ENCODE results near the gene THAP2. TPM values are rescaled to one million over a fixed set of nuclear protein-coding genes. Genes with fewer than 3 reads are reported as not detected.

The THAP2 gene
- total and polyA plus RNA-seq, 2 experiments from 2014 or later: 4.7 to 16.5 TPM

DNA sequence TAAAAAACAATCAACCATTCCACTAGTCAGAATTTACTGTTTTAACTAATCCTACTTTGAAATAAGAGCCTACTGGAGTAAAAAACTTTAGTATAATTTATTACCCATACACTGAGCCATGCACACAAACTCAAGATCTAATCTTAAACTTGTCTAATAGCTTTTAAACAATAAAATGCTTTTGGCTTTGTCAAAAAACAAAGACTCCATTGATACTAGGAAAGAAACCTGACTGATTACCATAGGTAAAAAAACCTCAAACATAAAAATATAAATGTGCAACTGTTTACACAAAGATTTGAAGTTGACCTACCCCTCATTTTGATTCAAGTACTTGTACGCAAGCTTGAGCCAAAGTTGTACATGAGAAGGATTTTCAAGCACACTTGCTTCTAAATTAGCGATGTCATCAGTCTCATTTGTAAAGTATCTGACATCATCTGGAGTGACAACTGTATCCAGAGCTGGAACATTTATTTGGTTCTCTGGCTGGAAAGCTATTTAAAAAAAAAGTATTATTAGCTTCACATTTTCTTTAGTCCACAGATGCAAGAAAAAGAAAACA lies 36.6 kb upstream of the THAP2 start:
- H3K9me2 ChIP-seq (ENCODE audit: insufficient read depth): no peaks in the 10 kb centered on the region
- TF ChIP-seq NANOG (IDR thresholded peaks at IDR 0.05; ENCODE audit: borderline replicate concordance) (no peak), STAT1 (IDR thresholded peaks at IDR 0.05; ENCODE audit: unreplicated experiment) (no peak)
- peaks cover 57% of the 10 kb centered on the region for H3K36me3 ChIP-seq (ENCODE audit: insufficient read depth)
- no peak overlapping the region for H3K4me2 ChIP-seq
- H3K27me3 ChIP-seq (ENCODE audit: insufficient read depth): no peaks in the 10 kb centered on the region
- no peaks in the 10 kb centered on the region for H3K4me1 Mint-ChIP-seq
- no peaks in the 10 kb centered on the region for H3F3A ChIP-seq (replicated peaks; ENCODE audit: low read depth)
- H2AFZ ChIP-seq: no peak overlapping the region
- H3K79me2 ChIP-seq (replicated peaks; ENCODE audit: insufficient read depth): no peaks in the 10 kb centered on the region
- no peak overlapping the region for H3K27ac ChIP-seq (ENCODE audit: low read depth)
- H3K4me3 ChIP-seq: no peak overlapping the region
- H3K4me3 Mint-ChIP-seq: no peak overlapping the region
- DNase-seq (ENCODE audit: low spot score) (no peak), ATAC-seq (no peak)
- no peaks in the 10 kb centered on the region for H3K4me1 ChIP-seq (ENCODE audit: insufficient read depth)
- H4K20me1 ChIP-seq (replicated peaks; ENCODE audit: insufficient read depth): no peaks in the 10 kb centered on the region
- H3K27me3 Mint-ChIP-seq (ENCODE audit: insufficient read depth, low read depth, poor library complexity): no peaks in the 10 kb centered on the region
- H3K36me3 Mint-ChIP-seq (ENCODE audit: low read depth): peaks cover 71% of the 10 kb centered on the region; the same call in 2 of the 3 replicates
- H3K27ac Mint-ChIP-seq: no peak overlapping the region
- no peaks in the 10 kb centered on the region for H3K9me3 Mint-ChIP-seq

DNA sequence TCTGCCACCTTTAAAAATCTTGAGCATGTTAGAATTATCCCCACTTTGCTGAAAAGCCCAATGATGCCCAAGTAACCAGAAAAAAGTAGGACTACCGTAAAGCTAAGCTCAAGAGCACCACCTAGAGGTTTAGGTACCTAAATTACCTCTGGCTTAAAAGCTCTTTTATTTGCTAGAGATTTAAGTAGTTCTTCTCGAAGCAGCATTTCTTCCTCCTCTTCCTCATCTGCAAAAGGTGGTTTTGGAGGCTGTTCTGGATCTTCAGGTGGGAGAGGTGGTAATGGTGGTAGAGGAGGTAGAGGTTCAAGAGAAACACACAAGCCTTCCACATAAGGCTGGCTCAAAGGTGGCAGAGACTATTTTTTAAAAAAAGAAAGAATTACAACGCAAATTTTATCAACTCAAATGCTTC lies 27.4 kb upstream of the THAP2 start:
- Histone ChIP-seq H3K27ac (ENCODE audit: low read depth) (0 out of 2 replicates have a peak overlapping the region, but pooled peaks have one; percentile 22), H3K79me2 (replicated peaks; ENCODE audit: insufficient read depth) (no peaks in the 10 kb centered on the region), H4K20me1 (replicated peaks; ENCODE audit: insufficient read depth) (no peaks in the 10 kb centered on the region), H3K36me3 (ENCODE audit: insufficient read depth) (peaks cover 54% of the 10 kb centered on the region; the same call in 1 of the 2 replicates), H3F3A (replicated peaks; ENCODE audit: low read depth) (no peaks in the 10 kb centered on the region), H2AFZ (no peak overlapping the region), H3K4me3 (no peak overlapping the region), H3K27me3 (ENCODE audit: insufficient read depth) (no peaks in the 10 kb centered on the region), H3K4me1 (ENCODE audit: insufficient read depth) (no peaks in the 10 kb centered on the region), H3K9me2 (ENCODE audit: insufficient read depth) (no peaks in the 10 kb centered on the region), H3K4me2 (no peak overlapping the region)
- ATAC-seq (peak; percentile 48; the same call in 2 of the 3 replicates), DNase-seq (ENCODE audit: low spot score) (peak; percentile 93)
- Mint-ChIP-seq H3K27ac (peak overlapping the region; percentile 54; the same call in 1 of the 2 replicates), H3K27me3 (ENCODE audit: insufficient read depth, low read depth, poor library complexity) (no peaks in the 10 kb centered on the region), H3K36me3 (ENCODE audit: low read depth) (peaks cover 66% of the 10 kb centered on the region), H3K9me3 (no peaks in the 10 kb centered on the region), H3K4me1 (no peaks in the 10 kb centered on the region), H3K4me3 (no peak overlapping the region)
- TF ChIP-seq, protein P1, sequence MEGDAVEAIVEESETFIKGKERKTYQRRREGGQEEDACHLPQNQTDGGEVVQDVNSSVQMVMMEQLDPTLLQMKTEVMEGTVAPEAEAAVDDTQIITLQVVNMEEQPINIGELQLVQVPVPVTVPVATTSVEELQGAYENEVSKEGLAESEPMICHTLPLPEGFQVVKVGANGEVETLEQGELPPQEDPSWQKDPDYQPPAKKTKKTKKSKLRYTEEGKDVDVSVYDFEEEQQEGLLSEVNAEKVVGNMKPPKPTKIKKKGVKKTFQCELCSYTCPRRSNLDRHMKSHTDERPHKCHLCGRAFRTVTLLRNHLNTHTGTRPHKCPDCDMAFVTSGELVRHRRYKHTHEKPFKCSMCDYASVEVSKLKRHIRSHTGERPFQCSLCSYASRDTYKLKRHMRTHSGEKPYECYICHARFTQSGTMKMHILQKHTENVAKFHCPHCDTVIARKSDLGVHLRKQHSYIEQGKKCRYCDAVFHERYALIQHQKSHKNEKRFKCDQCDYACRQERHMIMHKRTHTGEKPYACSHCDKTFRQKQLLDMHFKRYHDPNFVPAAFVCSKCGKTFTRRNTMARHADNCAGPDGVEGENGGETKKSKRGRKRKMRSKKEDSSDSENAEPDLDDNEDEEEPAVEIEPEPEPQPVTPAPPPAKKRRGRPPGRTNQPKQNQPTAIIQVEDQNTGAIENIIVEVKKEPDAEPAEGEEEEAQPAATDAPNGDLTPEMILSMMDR (conservative IDR thresholded peaks at IDR 0.05; ENCODE audit: low read depth in 2 of 2): peak; percentile 74 to 92
- TF ChIP-seq EZH2phosphoT487 (IDR thresholded peaks at IDR 0.05; ENCODE audit: unreplicated experiment): no peak

GRCh38 chr12:71638499-71638898 lies 25.6 kb upstream of the THAP2 start:
- H3K27ac Mint-ChIP-seq: no peak overlapping the region
- Histone ChIP-seq H3K4me2 (no peak overlapping the region), H3K79me2 (replicated peaks; ENCODE audit: insufficient read depth) (no peaks in the 10 kb centered on the region), H4K20me1 (replicated peaks; ENCODE audit: insufficient read depth) (no peaks in the 10 kb centered on the region), H3K27me3 (ENCODE audit: insufficient read depth) (no peaks in the 10 kb centered on the region), H3F3A (replicated peaks; ENCODE audit: low read depth) (no peaks in the 10 kb centered on the region), H3K27ac (ENCODE audit: low read depth) (no peak overlapping the region), H3K36me3 (ENCODE audit: insufficient read depth) (peaks cover 49% of the 10 kb centered on the region), H3K4me3 (no peak overlapping the region), H3K4me1 (ENCODE audit: insufficient read depth) (no peaks in the 10 kb centered on the region), H3K9me2 (ENCODE audit: insufficient read depth) (no peaks in the 10 kb centered on the region), H2AFZ (no peak overlapping the region)
- H3K9me3 Mint-ChIP-seq: no peaks in the 10 kb centered on the region
- H3K4me3 Mint-ChIP-seq: no peak overlapping the region
- H3K4me1 Mint-ChIP-seq: no peaks in the 10 kb centered on the region
- peaks cover 61% of the 10 kb centered on the region for H3K36me3 Mint-ChIP-seq (ENCODE audit: low read depth)
- TF ChIP-seq EZH2 (IDR thresholded peaks at IDR 0.05; ENCODE audit: low read depth, unreplicated experiment): no peak
- no peak for TF ChIP-seq CREB1 (CRISPR knock-in tag; IDR thresholded peaks at IDR 0.05; ENCODE audit: low read depth)
- no peak for TF ChIP-seq EZH2phosphoT487 (IDR thresholded peaks at IDR 0.05; ENCODE audit: unreplicated experiment)
- no peak for TF ChIP-seq ZNF462 (CRISPR knock-in tag; IDR thresholded peaks at IDR 0.05)
- no peak for TF ChIP-seq JUNB (IDR thresholded peaks at IDR 0.05; ENCODE audit: unreplicated experiment)
- H3K27me3 Mint-ChIP-seq (ENCODE audit: insufficient read depth, low read depth, poor library complexity): no peaks in the 10 kb centered on the region
- ATAC-seq: no peak
- no peak for DNase-seq (ENCODE audit: low spot score)

Measured in GM23338 (cell line).